GM12878 (cell line): ENCODE measurements around the gene ZC3H15. TPM values are rescaled to one million over a fixed set of nuclear protein-coding genes. Genes with fewer than 3 reads are reported as not detected.

Experiments used
- ATAC-seq: fragments of 200-7000 bp; cut with Tn5 transposase; 3 replicates; pipeline ENCODE4 v1.9.1; 2020; ENCODE audit warnings: mild to moderate bottlenecking, moderate library complexity
- BruUV-seq: library from RNA; stranded (reverse); fragments of 400-500 nt; replicated peaks from 2 replicates; lab custom pipeline; 2021; lab: Mats Ljungman, UMichigan
- CTCF ChIA-PET: fragments of 300-600 bp; sonication (Branson Sonifier 250); formaldehyde crosslinking; extraction: SDS; loops from one replicate; lab custom pipeline; 2021; ENCODE audit warnings: inconsistent platforms; lab: Yijun Ruan, JAX
- POLR2A ChIA-PET: fragments of 350-600 bp; formaldehyde crosslinking; extraction: SDS; loops from one replicate; lab custom pipeline; 2021; ENCODE audit warnings: inconsistent platforms; lab: Charles Lee
- RAD21 ChIA-PET: fragments of 300-600 bp; sonication (Branson Sonifier 250); formaldehyde crosslinking; loops from one replicate; lab custom pipeline; 2023; ENCODE audit warnings: antibody characterized with exemption; ENCODE audit not compliant: unreplicated experiment; lab: Charles Lee
- SMC1A ChIA-PET: fragments of 300-600 bp; sonication (Branson Sonifier 250); formaldehyde crosslinking; loops from one replicate; lab custom pipeline; 2023; ENCODE audit not compliant: unreplicated experiment, uncharacterized antibody; lab: Charles Lee
- DNase-seq: peaks from one replicate; pipeline ENCODE4 v3.0.0-alpha.2; 2011; ENCODE audit warnings: low read depth, low spot score
- FAIRE-seq: peaks from 3 replicates; lab custom pipeline; 2011; peaks lifted over from hg19 to GRCh38; lab: Jason Lieb, UNC
- H2AFZ ChIP-seq: 2 replicates; pipeline ENCODE4 v1.6.0; 2011; ENCODE audit warnings: low read depth, low read length, control low read depth; ENCODE audit not compliant: control insufficient read depth
- H3K27ac ChIP-seq: 2 replicates; pipeline ENCODE4 v1.5.1; 2011; ENCODE audit warnings: control low read depth; ENCODE audit not compliant: control insufficient read depth, insufficient read depth
- H3K27me3 ChIP-seq, 2 experiments: replicated peaks in 1 of 2; 2 replicates each; pipeline versions ENCODE4 v1.6.0 to v1.6.1; 2011; ENCODE audit warnings: low read length in 1 of 2; ENCODE audit not compliant: control insufficient read depth in 2 of 2, insufficient read depth in 2 of 2
- H3K36me3 ChIP-seq, 2 experiments: 2 replicates each; pipeline ENCODE4 v1.5.1; 2011; ENCODE audit warnings: low read length in 1 of 2; ENCODE audit not compliant: control insufficient read depth in 2 of 2, insufficient read depth in 2 of 2
- H3K4me1 ChIP-seq: 2 replicates; pipeline ENCODE4 v1.6.1; 2011; ENCODE audit warnings: mild to moderate bottlenecking, low read length, moderate library complexity, mixed read lengths; ENCODE audit not compliant: control insufficient read depth, insufficient read depth
- H3K4me2 ChIP-seq: 2 replicates; pipeline ENCODE4 v1.6.0; 2011; ENCODE audit warnings: control low read depth; ENCODE audit not compliant: control insufficient read depth, insufficient read depth
- H3K4me3 ChIP-seq: fragments of 200-600 bp; sonication (generic); 2 replicates; pipeline ENCODE4 v1.5.1; 2016
- H3K79me2 ChIP-seq: 2 replicates; pipeline ENCODE4 v1.6.0; 2011; ENCODE audit warnings: low read length; ENCODE audit not compliant: control insufficient read depth, insufficient read depth
- H3K9ac ChIP-seq: 2 replicates; pipeline ENCODE4 v1.8.0; 2011; ENCODE audit warnings: low read length, control low read depth, mixed read lengths; ENCODE audit not compliant: control insufficient read depth, insufficient read depth
- H3K9me3 ChIP-seq: replicated peaks from 3 replicates; pipeline ENCODE4 v1.5.1; 2011; ENCODE audit warnings: mild to moderate bottlenecking, low read length; ENCODE audit not compliant: control insufficient read depth, insufficient read depth
- H4K20me1 ChIP-seq: 2 replicates; pipeline ENCODE4 v1.6.0; 2011; ENCODE audit not compliant: control insufficient read depth, insufficient read depth
- ATF7 ChIP-seq: fragments of 450-650 bp; IDR thresholded peaks from 2 replicates; pipeline ENCODE4 v1.6.1; 2016; ENCODE audit warnings: low read depth, mild to moderate bottlenecking
- BHLHE40 ChIP-seq, 2 experiments: fragments of 450-650 bp in 1 of 2; IDR thresholded peaks; 2 replicates each; pipeline ENCODE4 v1.6.1; 2011 to 2017; ENCODE audit warnings: low read depth in 2 of 2, borderline replicate concordance in 1 of 2, improper control_type of control experiment in 1 of 2, low read length in 1 of 2, mild to moderate bottlenecking in 1 of 2
- CHD4 ChIP-seq: fragments of 200-600 bp; sonication (generic); IDR thresholded peaks from 2 replicates; pipeline ENCODE4 v1.6.1; 2016; ENCODE audit warnings: mild to moderate bottlenecking
- CREM ChIP-seq: IDR thresholded peaks from 2 replicates; pipeline ENCODE4 v1.6.1; 2014; ENCODE audit warnings: antibody characterized with exemption, low read depth
- GATAD2B ChIP-seq: fragments of 450-650 bp; conservative IDR thresholded peaks from 2 replicates; pipeline ENCODE4 v1.6.1; 2017; ENCODE audit warnings: low read depth, mild to moderate bottlenecking, moderate library complexity
- MYC ChIP-seq: IDR thresholded peaks from 2 replicates; pipeline ENCODE4 v1.6.1; 2011; ENCODE audit warnings: mild to moderate bottlenecking, low read length, moderate library complexity, inconsistent platforms; ENCODE audit not compliant: insufficient read depth, insufficient replicate concordance, insufficient read length, severe bottlenecking
- SUZ12 ChIP-seq: fragments of 200-600 bp; sonication (generic); IDR thresholded peaks from one replicate; pipeline ENCODE4 v1.6.1; 2018; ENCODE audit warnings: antibody characterized with exemption, mild to moderate bottlenecking; ENCODE audit not compliant: unreplicated experiment
- TCF3 ChIP-seq: IDR thresholded peaks from 2 replicates; pipeline ENCODE4 v1.6.1; 2012; ENCODE audit warnings: low read depth, mild to moderate bottlenecking, low read length, borderline replicate concordance; ENCODE audit not compliant: insufficient read depth
- WRNIP1 ChIP-seq: IDR thresholded peaks from 2 replicates; pipeline ENCODE4 v1.6.1; 2011; ENCODE audit warnings: low read depth, low read length, improper control_type of control experiment, borderline replicate concordance
- WGBS: methylation state at CpG from one replicate; pipeline ENCODE4 v1.1.6; 2016; ENCODE audit warnings: low lambda C conversion rate; ENCODE audit not compliant: insufficient replicate concordance, insufficient coverage; ENCODE audit errors: missing lambda C conversion rate; 5-methylcytosine and 5-hydroxymethylcytosine counted together
- in situ Hi-C: fragments of 300-500 bp; cut with MboI; formaldehyde crosslinking; loops from 9 replicates; pipeline ENCODE4 v1.14.3; 2018; ENCODE audit warnings: mixed read lengths
- intact Hi-C: fragments of 100-400 bp; cut with micrococcal nuclease; formaldehyde crosslinking; loops from one replicate; pipeline ENCODE4 v1.14.2; 2022; ENCODE audit not compliant: unreplicated experiment
- polyA plus RNA-seq, 11 experiments: library from polyadenylated mRNA; depleted of rRNA in 4 of 11; unstranded in 6 of 11; stranded (reverse) in 5 of 11; fragments of >200 nt; fragmentation: Nextera tagmentation in 4 of 11; fragmentation: Illumina TruSeq in 1 of 11; extraction: Ambion mirVana in 4 of 11; extraction: Trizol in 1 of 11; gene quantifications; 1 replicate in 1 of 11; 2 replicates in 10 of 11; pipeline versions ENCODE4 v1.2.1 to v1.2.3, GENCODE V29; 2011 to 2016; ENCODE audit warnings: inconsistent platforms in 2 of 11, missing spikeins in 2 of 11, low read depth in 1 of 11
- total RNA-seq, 4 experiments: library from RNA; depleted of rRNA in 3 of 4; stranded (reverse); fragments of >200 nt in 3 of 4; fragmentation: Illumina TruSeq in 1 of 4; extraction: Trizol in 1 of 4; gene quantifications; 2 replicates each; pipeline versions ENCODE4 v1.2.1 to v1.2.3, GENCODE V29; 2013 to 2021
- TF ChIP-seq, protein P1 (sequence below): fragments of 450-650 bp; IDR thresholded peaks from 2 replicates; pipeline ENCODE4 v1.6.1; 2017; ENCODE audit warnings: borderline replicate concordance

Gene ZC3H15
- total and polyA plus RNA-seq, 10 of the 15 experiments (the other 5 are each of a cell fraction or from before 2014, with no cell fraction given): 51.5 to 152 (median 123) TPM

DNA sequence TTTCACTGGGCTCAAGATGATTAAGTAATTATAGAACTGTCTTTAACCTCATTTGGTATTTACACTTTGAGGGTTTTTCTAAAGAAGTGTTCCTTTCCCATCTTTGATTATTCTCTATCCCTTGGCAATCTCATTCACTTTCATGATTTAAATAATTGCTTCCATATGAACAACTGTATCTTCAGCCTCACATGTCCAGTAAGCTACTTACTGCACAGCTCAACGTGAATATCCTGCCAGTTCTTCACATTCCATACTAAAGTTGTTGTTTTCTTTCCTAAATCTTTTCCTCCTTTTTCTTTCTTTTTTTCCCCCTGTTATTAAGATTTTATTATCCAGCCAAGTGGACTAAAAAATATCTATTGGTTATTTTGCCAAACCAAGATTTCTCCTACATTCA lies 37.7 kb downstream of the ZC3H15 start:
- SMC1A ChIA-PET: no interaction called here
- ATAC-seq: no peak
- intact Hi-C loops: no loop called here
- no peaks in the 10 kb centered on the region for H3K27me3 ChIP-seq
- H2AFZ ChIP-seq: no peak overlapping the region
- no peaks in the 10 kb centered on the region for H3K79me2 ChIP-seq
- DNase-seq: no peak
- no peaks in the 10 kb centered on the region for H4K20me1 ChIP-seq
- RAD21 ChIA-PET: no interaction called here
- H3K9me3 ChIP-seq: no peaks in the 10 kb centered on the region; the same call in 2 of the 3 replicates
- no peaks in the 10 kb centered on the region for H3K4me1 ChIP-seq
- POLR2A ChIA-PET: no interaction called here
- CTCF ChIA-PET: no interaction called here
- no peak overlapping the region for H3K9ac ChIP-seq
- H3K36me3 ChIP-seq: peaks cover 2 to 8% of the 10 kb centered on the region in 2 experiments; a peak in 3 of 4 replicates
- TF ChIP-seq ATF7 (no peak), SUZ12 (no peak), GATAD2B (no peak), BHLHE40 (IDR thresholded peaks at IDR 0.05; ENCODE audit: borderline replicate concordance in 1 of 2, low read depth in 2 of 2, low read length in 1 of 2) (no peak), CHD4 (no peak), TCF3 (no peak), CREM (no peak), MYC (no peak), WRNIP1 (no peak)
- TF ChIP-seq, protein P1, sequence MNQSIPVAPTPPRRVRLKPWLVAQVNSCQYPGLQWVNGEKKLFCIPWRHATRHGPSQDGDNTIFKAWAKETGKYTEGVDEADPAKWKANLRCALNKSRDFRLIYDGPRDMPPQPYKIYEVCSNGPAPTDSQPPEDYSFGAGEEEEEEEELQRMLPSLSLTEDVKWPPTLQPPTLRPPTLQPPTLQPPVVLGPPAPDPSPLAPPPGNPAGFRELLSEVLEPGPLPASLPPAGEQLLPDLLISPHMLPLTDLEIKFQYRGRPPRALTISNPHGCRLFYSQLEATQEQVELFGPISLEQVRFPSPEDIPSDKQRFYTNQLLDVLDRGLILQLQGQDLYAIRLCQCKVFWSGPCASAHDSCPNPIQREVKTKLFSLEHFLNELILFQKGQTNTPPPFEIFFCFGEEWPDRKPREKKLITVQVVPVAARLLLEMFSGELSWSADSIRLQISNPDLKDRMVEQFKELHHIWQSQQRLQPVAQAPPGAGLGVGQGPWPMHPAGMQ: no peak
- TF ChIP-seq, all 136 proteins: peak for 0
- FAIRE-seq: no peak
- Histone ChIP-seq H3K4me3 (no peak overlapping the region), H3K27ac (no peak overlapping the region), H3K4me2 (no peak overlapping the region)
- 96% methylated on average over 1 of the region's 1 CpG for WGBS
- BruUV-seq: no TSS peak
- in situ Hi-C loops: no loop called here
